H9 (cell line): ENCODE results near the gene HLA-F. TPM values are rescaled to one million over a fixed set of nuclear protein-coding genes. Genes with fewer than 3 reads are reported as not detected.
A peak's percentile ranks its signal among the peaks of the same experiment; 100 is the strongest.

Experiments used
- DNase-seq: peaks from one replicate; pipeline ENCODE4 v3.0.0-alpha.2; 2017
- H2AFZ ChIP-seq: one replicate; pipeline ENCODE4 v1.6.1; 2013; ENCODE audit warnings: mild to moderate bottlenecking, low read length, control low read depth, moderate library complexity
- H2AK5ac ChIP-seq: 2 replicates; pipeline ENCODE4 v1.6.1; 2013; ENCODE audit warnings: low read length, control low read depth, mixed read lengths; ENCODE audit not compliant: insufficient read length
- H2BK120ac ChIP-seq: one replicate; pipeline ENCODE4 v1.6.1; 2013; ENCODE audit warnings: low read depth, mild to moderate bottlenecking, low read length, control low read depth, inconsistent platforms; ENCODE audit not compliant: poor library complexity, severe bottlenecking
- H2BK12ac ChIP-seq: 2 replicates; pipeline ENCODE4 v1.6.1; 2013; ENCODE audit warnings: low read length, control low read depth, mixed read lengths, low read depth; ENCODE audit not compliant: insufficient read length
- H2BK15ac ChIP-seq: 2 replicates; pipeline ENCODE4 v1.6.1; 2013; ENCODE audit warnings: low read depth, low read length, control low read depth
- H2BK20ac ChIP-seq: one replicate; pipeline ENCODE4 v1.6.1; 2013; ENCODE audit warnings: low read depth, mild to moderate bottlenecking, low read length, control low read depth, inconsistent platforms; ENCODE audit not compliant: poor library complexity, severe bottlenecking
- H2BK5ac ChIP-seq: 2 replicates; pipeline ENCODE4 v1.6.1; 2013; ENCODE audit warnings: low read length, control low read depth, mixed read lengths; ENCODE audit not compliant: insufficient read length
- H3K14ac ChIP-seq: 2 replicates; pipeline ENCODE4 v1.6.1; 2013; ENCODE audit warnings: low read length, control low read depth; ENCODE audit not compliant: insufficient read depth
- H3K18ac ChIP-seq: 2 replicates; pipeline ENCODE4 v1.6.1; 2013; ENCODE audit warnings: low read depth, mild to moderate bottlenecking, mixed read lengths, low read length, control low read depth; ENCODE audit not compliant: insufficient read length
- H3K23ac ChIP-seq: 2 replicates; pipeline ENCODE4 v1.6.1; 2013; ENCODE audit warnings: low read length, control low read depth, mixed read lengths, low read depth; ENCODE audit not compliant: insufficient read length
- H3K23me2 ChIP-seq: 2 replicates; pipeline ENCODE4 v1.6.1; 2013; ENCODE audit warnings: low read depth, mild to moderate bottlenecking, mixed read lengths, low read length, control low read depth; ENCODE audit not compliant: insufficient read length, poor library complexity, severe bottlenecking
- H3K27ac ChIP-seq: 2 replicates; pipeline ENCODE4 v1.5.1; 2013; ENCODE audit warnings: low read length, control low read depth, mixed read lengths, low read depth; ENCODE audit not compliant: insufficient read length
- H3K27me3 ChIP-seq: 2 replicates; pipeline ENCODE4 v1.6.1; 2013; ENCODE audit warnings: low read length, control low read depth, inconsistent platforms; ENCODE audit not compliant: insufficient read depth
- H3K4ac ChIP-seq: 2 replicates; pipeline ENCODE4 v1.6.1; 2013; ENCODE audit warnings: low read depth, mild to moderate bottlenecking, control low read depth, inconsistent platforms, low read length, moderate library complexity
- H3K4me1 ChIP-seq: 2 replicates; pipeline ENCODE4 v1.6.1; 2013; ENCODE audit warnings: low read length, control low read depth, inconsistent platforms; ENCODE audit not compliant: insufficient read depth
- H3K4me2 ChIP-seq: 2 replicates; pipeline ENCODE4 v1.6.1; 2013; ENCODE audit warnings: low read length, control low read depth, mixed read lengths; ENCODE audit not compliant: insufficient read length, insufficient read depth
- H3K56ac ChIP-seq: 2 replicates; pipeline ENCODE4 v1.6.1; 2013; ENCODE audit warnings: low read depth, mild to moderate bottlenecking, mixed read lengths, low read length, control low read depth; ENCODE audit not compliant: insufficient read length
- H3K79me1 ChIP-seq: 2 replicates; pipeline ENCODE4 v1.6.1; 2013; ENCODE audit warnings: low read depth, mild to moderate bottlenecking, moderate library complexity, low read length, control low read depth, inconsistent platforms; ENCODE audit not compliant: insufficient read depth, poor library complexity, severe bottlenecking
- H3K79me2 ChIP-seq: 2 replicates; pipeline ENCODE4 v1.6.1; 2013; ENCODE audit warnings: low read length, control low read depth, inconsistent platforms; ENCODE audit not compliant: insufficient read depth
- H3K9ac ChIP-seq: 2 replicates; pipeline ENCODE4 v1.6.1; 2013; ENCODE audit warnings: low read length, control low read depth, mixed read lengths; ENCODE audit not compliant: insufficient read length; ENCODE audit errors: extremely low read depth
- H3K9me3 ChIP-seq: one replicate; pipeline ENCODE4 v1.6.1; 2013; ENCODE audit warnings: low read depth, low read length, inconsistent platforms; ENCODE audit not compliant: control insufficient read depth
- H3T11ph ChIP-seq: one replicate; pipeline ENCODE4 v1.6.1; 2013; ENCODE audit warnings: mild to moderate bottlenecking, low read length, control low read depth, inconsistent platforms
- H4K20me1 ChIP-seq: one replicate; pipeline ENCODE4 v1.6.1; 2013; ENCODE audit not compliant: control insufficient read depth, insufficient read length, insufficient read depth
- H4K5ac ChIP-seq: 2 replicates; pipeline ENCODE4 v1.6.1; 2013; ENCODE audit warnings: low read depth, mild to moderate bottlenecking, mixed read lengths, low read length, control low read depth; ENCODE audit not compliant: insufficient read length
- H4K8ac ChIP-seq: replicated peaks from 2 replicates; pipeline ENCODE4 v1.6.1; 2013; ENCODE audit warnings: low read length, control low read depth, mixed read lengths, low read depth; ENCODE audit not compliant: insufficient read length
- H4K91ac ChIP-seq: 2 replicates; pipeline ENCODE4 v1.6.1; 2013; ENCODE audit warnings: low read depth, mild to moderate bottlenecking, moderate library complexity, mixed read lengths, low read length, control low read depth; ENCODE audit not compliant: insufficient read length
- H3K27ac Mint-ChIP-seq, 3 experiments: 2 replicates in 2 of 3; 3 replicates in 1 of 3; pipeline ENCODE4 v1.8.0; 2020 to 2021; ENCODE audit warnings: mixed read lengths in 3 of 3, mild to moderate bottlenecking in 1 of 3, moderate library complexity in 1 of 3
- H3K27me3 Mint-ChIP-seq: 2 replicates; pipeline ENCODE4 v1.8.0; 2021; ENCODE audit warnings: low read depth, mild to moderate bottlenecking, moderate library complexity, mixed read lengths
- H3K36me3 Mint-ChIP-seq, 3 experiments: 2 replicates in 2 of 3; 3 replicates in 1 of 3; pipeline ENCODE4 v1.8.0; 2020 to 2021; ENCODE audit warnings: low read depth in 3 of 3, mixed read lengths in 3 of 3; ENCODE audit not compliant: insufficient read depth in 1 of 3
- H3K4me1 Mint-ChIP-seq, 2 experiments: 2 replicates each; pipeline ENCODE4 v1.8.0; 2020; ENCODE audit warnings: mixed read lengths in 2 of 2
- H3K4me3 Mint-ChIP-seq, 2 experiments: 2 replicates in 1 of 2; 3 replicates in 1 of 2; pipeline ENCODE4 v1.8.0; 2020 to 2021; ENCODE audit warnings: mild to moderate bottlenecking in 2 of 2, mixed read lengths in 2 of 2, moderate library complexity in 1 of 2
- H3K9me3 Mint-ChIP-seq, 2 experiments: 2 replicates in 1 of 2; 3 replicates in 1 of 2; pipeline ENCODE4 v1.8.0; 2020; ENCODE audit warnings: mild to moderate bottlenecking in 2 of 2, mixed read lengths in 2 of 2, moderate library complexity in 1 of 2
- CTCF ChIP-seq: fragments of 200-600 bp; sonication (generic); conservative IDR thresholded peaks from 3 replicates; pipeline ENCODE4 v1.8.0; 2021; ENCODE audit warnings: antibody characterized with exemption, mild to moderate bottlenecking
- WGBS: extraction: QIAGEN DNeasy Blood & Tissue Kit; methylation state at CpG from one replicate; pipeline ENCODE4 v1.1.7; 2013; ENCODE audit warnings: missing lambda C conversion rate, low lambda C conversion rate, mixed read lengths; ENCODE audit not compliant: insufficient read length; ENCODE audit errors: extremely low coverage; 5-methylcytosine and 5-hydroxymethylcytosine counted together
- total RNA-seq: library from RNA; stranded (reverse); gene quantifications from 2 replicates; pipeline ENCODE4 v1.2.1, GENCODE V29; 2021

HLA-F gene
- total RNA-seq, 1 experiment from 2014 or later = 7.4 TPM

GRCh38 chr6:29742127-29742526 lies 18.9 kb downstream of the HLA-F start:
- Histone ChIP-seq H4K5ac (no peak overlapping the region), H2BK12ac (no peak overlapping the region), H4K8ac (no peak overlapping the region), H3K79me2 (no peaks in the 10 kb centered on the region), H2AK5ac (no peak overlapping the region), H2BK15ac (no peak overlapping the region), H3K4me2 (no peak overlapping the region), H3K4ac (no peak overlapping the region), H3K23me2 (no peaks in the 10 kb centered on the region), H4K20me1 (no peaks in the 10 kb centered on the region), H2BK5ac (no peak overlapping the region), H3K4me1 (no peaks in the 10 kb centered on the region), H3K79me1 (no peaks in the 10 kb centered on the region), H3K23ac (no peak overlapping the region), H3K18ac (no peak overlapping the region), H4K91ac (no peak overlapping the region), H3K9ac (no peak overlapping the region), H3K14ac (no peak overlapping the region), H3T11ph (no peak overlapping the region), H3K27ac (no peak overlapping the region), H2AFZ (no peak overlapping the region), H3K9me3 (no peaks in the 10 kb centered on the region), H3K56ac (no peak overlapping the region), H2BK20ac (no peak overlapping the region), H3K27me3 (no peaks in the 10 kb centered on the region), H2BK120ac (no peak overlapping the region)
- Mint-ChIP-seq H3K4me1 (peaks cover 6 to 8% of the 10 kb centered on the region in 2 experiments), H3K9me3 (peaks cover 0 to 4% of the 10 kb centered on the region in 2 experiments; a peak in 2 of 5 replicates), H3K4me3 (peak overlapping the region in 1 of 2 experiments; percentile 40; a peak in 1 of 5 replicates), H3K36me3 (peaks cover 0 to 17% (median 6%) of the 10 kb centered on the region in 3 experiments; a peak in 6 of 7 replicates), H3K27ac (no peak overlapping the region), H3K27me3 (peaks cover 15% of the 10 kb centered on the region)
- no CpG with 5 or more reads among the region's 4 CpGs for WGBS
- no peak for DNase-seq
- TF ChIP-seq CTCF = no peak
